Fibroblast of the aortic adventitia (primary cell): ENCODE data around the gene VAV2. TPM values are rescaled to one million over a fixed set of nuclear protein-coding genes. Genes with fewer than 3 reads are reported as not detected.

Source experiments
- DNase-seq: peaks from one replicate; pipeline ENCODE4 v3.0.0-alpha.2; 2010; ENCODE audit warnings: low read depth
- H3K4me3 ChIP-seq: 2 replicates; pipeline ENCODE4 v1.5.1; 2011; ENCODE audit warnings: low read depth, mild to moderate bottlenecking, control low read depth, low read length, moderate library complexity
- total RNA-seq: library from RNA; depleted of rRNA; stranded (reverse); fragments of >200 nt; gene quantifications from 2 replicates; pipeline ENCODE4 v1.2.3, GENCODE V29; 2012; ENCODE audit warnings: low replicate concordance
- TF ChIP-seq, protein P1 (sequence below): IDR thresholded peaks from 2 replicates; pipeline ENCODE4 v1.5.1; 2011; ENCODE audit warnings: mild to moderate bottlenecking, low read length, control low read depth, inconsistent platforms; ENCODE audit not compliant: insufficient read depth

VAV2 gene
- total RNA-seq, 1 donor = 10.9 TPM

- DNase-seq = no peak
- no peak overlapping the region for H3K4me3 ChIP-seq
- TF ChIP-seq, protein P1, sequence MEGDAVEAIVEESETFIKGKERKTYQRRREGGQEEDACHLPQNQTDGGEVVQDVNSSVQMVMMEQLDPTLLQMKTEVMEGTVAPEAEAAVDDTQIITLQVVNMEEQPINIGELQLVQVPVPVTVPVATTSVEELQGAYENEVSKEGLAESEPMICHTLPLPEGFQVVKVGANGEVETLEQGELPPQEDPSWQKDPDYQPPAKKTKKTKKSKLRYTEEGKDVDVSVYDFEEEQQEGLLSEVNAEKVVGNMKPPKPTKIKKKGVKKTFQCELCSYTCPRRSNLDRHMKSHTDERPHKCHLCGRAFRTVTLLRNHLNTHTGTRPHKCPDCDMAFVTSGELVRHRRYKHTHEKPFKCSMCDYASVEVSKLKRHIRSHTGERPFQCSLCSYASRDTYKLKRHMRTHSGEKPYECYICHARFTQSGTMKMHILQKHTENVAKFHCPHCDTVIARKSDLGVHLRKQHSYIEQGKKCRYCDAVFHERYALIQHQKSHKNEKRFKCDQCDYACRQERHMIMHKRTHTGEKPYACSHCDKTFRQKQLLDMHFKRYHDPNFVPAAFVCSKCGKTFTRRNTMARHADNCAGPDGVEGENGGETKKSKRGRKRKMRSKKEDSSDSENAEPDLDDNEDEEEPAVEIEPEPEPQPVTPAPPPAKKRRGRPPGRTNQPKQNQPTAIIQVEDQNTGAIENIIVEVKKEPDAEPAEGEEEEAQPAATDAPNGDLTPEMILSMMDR = no peak
Observed at GRCh38 chr9:134010310-134011173, 18.4 kb upstream of the VAV2 start.

DNA sequence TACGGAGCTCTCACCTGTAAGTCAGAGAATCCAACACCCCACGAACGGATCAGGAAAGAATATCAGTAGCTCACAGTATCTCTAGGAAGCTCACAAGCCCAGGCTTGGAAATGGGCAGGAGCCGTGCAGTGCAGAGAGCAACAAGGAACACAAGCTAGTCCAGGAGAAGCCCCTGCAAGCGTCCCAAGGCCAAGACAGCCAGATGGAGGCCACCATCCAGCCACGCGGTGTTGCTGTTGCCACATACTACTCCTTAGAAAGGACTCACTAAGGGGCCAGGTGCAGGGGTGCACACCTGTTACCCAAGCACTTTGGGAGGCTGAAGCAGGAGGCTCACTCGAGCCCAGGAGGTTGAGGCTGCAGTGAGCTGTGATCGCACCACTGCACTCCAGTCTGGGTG is 15.4 kb upstream of the VAV2 start:
- H3K4me3 ChIP-seq = no peak overlapping the region
- no peak for DNase-seq
- TF ChIP-seq, protein P1 = no peak

DNA sequence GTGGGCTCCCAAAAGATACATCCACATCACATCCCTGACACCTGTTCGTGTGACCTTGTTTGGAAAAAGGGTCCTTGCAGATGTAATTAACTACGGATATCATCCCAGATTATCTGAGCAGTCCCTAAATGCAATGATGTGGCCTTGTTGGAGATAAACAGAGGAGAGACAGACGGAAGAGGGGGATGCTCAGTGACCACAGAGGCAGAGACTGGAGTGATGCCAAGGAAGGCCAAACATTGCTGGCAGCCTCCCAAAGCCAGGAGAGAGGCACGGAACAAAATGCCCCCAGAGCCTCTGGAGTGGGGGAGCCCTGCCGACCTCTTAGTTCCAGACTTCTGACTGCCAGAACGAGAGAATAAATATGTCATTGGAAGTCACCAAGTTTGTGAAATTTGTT is 15.0 kb upstream of the VAV2 start:
- TF ChIP-seq, protein P1 = no peak
- DNase-seq = no peak
- no peak overlapping the region for H3K4me3 ChIP-seq

DNA sequence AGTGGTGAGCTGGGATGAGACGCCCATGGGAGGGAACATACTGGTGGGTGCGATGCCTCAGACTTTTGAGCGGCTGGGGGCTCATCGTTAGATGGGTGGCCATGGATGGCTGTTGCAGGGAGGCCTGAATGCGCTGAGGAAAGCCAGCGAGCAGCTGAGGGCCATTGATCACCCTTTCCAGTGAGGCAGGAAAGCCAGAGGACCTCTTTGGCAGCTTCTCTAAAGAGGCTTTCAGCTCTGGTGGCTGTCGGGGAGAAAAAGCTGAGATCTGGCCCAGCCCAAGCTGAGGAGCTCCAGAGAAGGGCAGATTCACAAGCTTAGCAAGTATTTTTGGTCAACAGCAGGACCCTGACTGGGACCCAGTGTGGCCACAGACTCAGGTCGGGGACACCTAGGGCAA is 13.3 kb upstream of the VAV2 start:
- TF ChIP-seq, protein P1 = no peak
- no peak overlapping the region for H3K4me3 ChIP-seq
- DNase-seq = no peak

GRCh38 chr9:134004881-134005280 is 12.8 kb upstream of the VAV2 start:
- no peak overlapping the region for H3K4me3 ChIP-seq
- DNase-seq = no peak
- TF ChIP-seq, protein P1 = no peak

DNA sequence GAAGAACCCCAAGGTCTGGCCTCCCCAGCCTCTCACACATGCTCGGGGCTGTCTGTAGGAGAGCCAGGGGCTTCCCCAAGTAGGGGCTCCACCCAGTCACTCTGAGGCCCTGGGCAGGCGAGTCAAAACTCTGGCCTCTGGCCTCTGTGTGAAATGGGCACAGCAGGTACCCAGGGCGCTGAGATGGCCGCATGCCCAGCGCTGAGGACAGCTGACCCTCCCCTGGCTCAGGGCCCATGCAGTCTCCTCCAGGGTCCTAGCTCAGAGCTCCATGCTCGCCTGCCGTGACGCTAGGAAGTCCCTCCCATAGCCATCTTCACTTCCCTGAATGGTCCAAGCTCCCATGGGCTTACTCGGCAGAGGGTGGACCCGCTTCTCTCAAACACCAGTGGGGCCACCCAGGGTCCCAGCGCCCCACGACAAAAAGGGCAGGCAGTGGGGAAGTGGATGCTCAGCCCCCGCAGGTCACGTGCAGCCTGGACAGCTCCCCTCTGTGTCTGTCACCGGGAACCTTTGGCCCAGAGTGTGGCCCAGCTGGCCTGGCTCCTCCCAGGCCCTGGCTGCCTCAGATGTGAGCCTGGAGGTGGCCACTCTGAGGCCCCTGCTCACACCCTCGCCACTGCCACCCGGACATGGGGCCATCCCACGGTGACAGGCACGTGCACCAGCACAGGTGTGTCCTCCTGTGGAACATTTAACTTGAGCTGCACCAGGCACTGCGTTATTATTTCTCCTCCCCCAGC is 12.2 kb upstream of the VAV2 start:
- TF ChIP-seq, protein P1 = no peak
- no peak overlapping the region for H3K4me3 ChIP-seq
- DNase-seq = no peak
